CD4-positive, alpha-beta T cell (primary cell): ENCODE measurements around the gene MAN1C1. TPM values are rescaled to one million over a fixed set of nuclear protein-coding genes. Genes with fewer than 3 reads are reported as not detected.
A peak's percentile ranks its signal among the peaks of the same experiment; 100 is the strongest.

Source experiments
- ATAC-seq: fragments of 200-7000 bp; cut with Tn5 transposase; one replicate; pipeline ENCODE4 v1.10.0; 2022; ENCODE audit warnings: mild to moderate bottlenecking; ENCODE audit not compliant: poor library complexity
- CTCF ChIA-PET: fragments of 350-600 bp; sonication (Branson Sonifier 250); formaldehyde crosslinking; loops from one replicate; lab custom pipeline; 2021; ENCODE audit warnings: antibody characterized with exemption, inconsistent platforms; lab: Charles Lee
- POLR2A ChIA-PET: fragments of 350-600 bp; sonication (Branson Sonifier 250); formaldehyde crosslinking; loops from one replicate; lab custom pipeline; 2021; ENCODE audit warnings: antibody characterized with exemption, inconsistent platforms; lab: Charles Lee
- DNase-seq, 14 experiments: peaks; one replicate each; pipeline ENCODE4 v3.0.0-alpha.2; 2013 to 2020; ENCODE audit warnings: mixed read lengths in 2 of 14
- H3K27ac ChIP-seq, 2 donors: one replicate each; pipeline versions ENCODE4 v1.5.1 to v1.7.0; 2013; ENCODE audit warnings: low read length in 2 of 2, low read depth in 1 of 2, mild to moderate bottlenecking in 1 of 2
- H3K27me3 ChIP-seq, 2 experiments: 1 replicate in 1 of 2; 2 replicates in 1 of 2; pipeline versions ENCODE4 v1.6.1 to v1.7.0; 2013; ENCODE audit warnings: low read length in 2 of 2, control low read depth in 1 of 2, mild to moderate bottlenecking in 1 of 2, moderate library complexity in 1 of 2; ENCODE audit not compliant: insufficient read depth in 2 of 2, control insufficient read depth in 1 of 2
- H3K36me3 ChIP-seq: one replicate; pipeline ENCODE4 v1.6.1; 2013; ENCODE audit warnings: low read length, control low read depth; ENCODE audit not compliant: insufficient read depth
- H3K4me1 ChIP-seq: one replicate; pipeline ENCODE4 v1.6.1; 2013; ENCODE audit warnings: low read length, control low read depth; ENCODE audit not compliant: insufficient read depth
- H3K4me3 ChIP-seq: one replicate; pipeline ENCODE4 v1.5.1; 2013; ENCODE audit warnings: mild to moderate bottlenecking, low read length, moderate library complexity
- H3K9me3 ChIP-seq, 2 experiments: 1 replicate in 1 of 2; 2 replicates in 1 of 2; pipeline versions ENCODE4 v1.6.1 to v1.7.0; 2013; ENCODE audit warnings: low read length in 2 of 2, mild to moderate bottlenecking in 2 of 2, control low read depth in 1 of 2, moderate library complexity in 1 of 2; ENCODE audit not compliant: control insufficient read depth in 1 of 2, insufficient read depth in 1 of 2
- H3K27ac Mint-ChIP-seq: one replicate; pipeline ENCODE4 v1.8.0; 2020; ENCODE audit warnings: mixed read lengths
- H3K27me3 Mint-ChIP-seq: one replicate; pipeline ENCODE4 v1.8.0; 2021; ENCODE audit warnings: mixed read lengths
- H3K36me3 Mint-ChIP-seq: one replicate; pipeline ENCODE4 v1.8.0; 2021; ENCODE audit warnings: low read depth, mixed read lengths
- H3K4me1 Mint-ChIP-seq: one replicate; pipeline ENCODE4 v1.8.0; 2021; ENCODE audit warnings: low read depth, mixed read lengths
- H3K4me3 Mint-ChIP-seq: one replicate; pipeline ENCODE4 v1.8.0; 2020; ENCODE audit warnings: mild to moderate bottlenecking, mixed read lengths
- H3K9me3 Mint-ChIP-seq: one replicate; pipeline ENCODE4 v1.8.0; 2020; ENCODE audit warnings: mixed read lengths
- CTCF ChIP-seq: fragments of 200-600 bp; IDR thresholded peaks from one replicate; pipeline ENCODE4 v1.8.0; 2022; ENCODE audit warnings: antibody characterized with exemption, mild to moderate bottlenecking
- intact Hi-C, 2 experiments: fragments of 100-400 bp; cut with DNase I in 1 of 2; cut with micrococcal nuclease in 1 of 2; formaldehyde crosslinking; loops; one replicate each; pipeline versions ENCODE4 v1.15.1 to v1.9.0; 2023 to 2025; cut with DNase I, micrococcal nuclease
- total RNA-seq, 174 experiments: library from RNA in 2 of 174; stranded (reverse) in 2 of 174; gene quantifications; one replicate each; pipeline ENCODE4 v1.2.3 and lab custom pipeline; 2021 to 2026

MAN1C1 gene
- total RNA-seq, 2 experiments from 2014 or later = 44.4 to 46.9 TPM

- Mint-ChIP-seq H3K9me3 (no peaks in the 10 kb centered on the region), H3K27me3 (no peaks in the 10 kb centered on the region), H3K4me3 (peak overlapping the region; percentile 77), H3K27ac (peak overlapping the region; percentile 98), H3K36me3 (peaks cover 77% of the 10 kb centered on the region), H3K4me1 (peaks cover 85% of the 10 kb centered on the region)
- H3K27me3 ChIP-seq = no peaks in the 10 kb centered on the region
- DNase-seq = peak; percentile 15 to 78 (median 58)
- peaks cover 42% of the 10 kb centered on the region for H3K36me3 ChIP-seq
- ATAC-seq = peak; percentile 17
- no peaks in the 10 kb centered on the region for H3K9me3 ChIP-seq
- ChIA-PET CTCF (interaction anchor here (1.1 kb wide), 1 partner anchor 149 kb away, joined by 3 read pairs; no protein-coding TSS in a partner anchor), POLR2A (interaction anchor here (1.0 to 1.1 kb wide), 2 partner anchors 16 to 148 kb away, joined by 3 read pairs; no protein-coding TSS in a partner anchor)
- TF ChIP-seq CTCF = no peak
- peak overlapping the region; percentile 12 to 72 for H3K27ac ChIP-seq
- intact Hi-C loops = loop anchor here in 1 of 2 experiments (1.0 to 5.0 kb wide), 2 partner anchors 25 to 49 kb away; no protein-coding TSS in a partner anchor
- no peak overlapping the region for H3K4me3 ChIP-seq
- peaks cover 82% of the 10 kb centered on the region for H3K4me1 ChIP-seq
Observed at GRCh38 chr1:25771221-25772114, 154.9 kb downstream of the MAN1C1 start.

DNA sequence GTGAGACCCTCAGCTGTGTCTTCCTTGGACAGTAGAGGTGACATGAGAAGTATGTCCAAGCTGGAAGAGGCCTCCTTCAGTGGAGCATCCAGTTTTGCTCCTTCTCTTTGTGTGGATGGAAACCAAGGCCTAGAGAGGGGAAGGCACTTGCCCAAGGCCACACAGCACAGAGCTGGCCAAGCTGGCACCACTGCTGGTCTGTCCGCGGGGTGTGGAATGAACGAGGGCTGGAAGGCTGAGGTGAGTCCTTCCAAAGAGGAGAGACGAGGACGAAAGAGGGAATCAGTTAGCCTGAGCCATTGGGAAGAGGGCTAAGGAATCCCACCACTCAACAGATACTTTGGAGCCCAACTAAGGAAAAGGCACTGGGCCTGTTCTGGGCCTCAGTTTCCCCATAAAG is 155.6 kb downstream of the MAN1C1 start:
- H3K27me3 ChIP-seq = no peaks in the 10 kb centered on the region
- DNase-seq (no peak), ATAC-seq (no peak)
- H3K36me3 ChIP-seq = peaks cover 41% of the 10 kb centered on the region
- no peak overlapping the region for H3K4me3 Mint-ChIP-seq
- peaks cover 85% of the 10 kb centered on the region for H3K4me1 ChIP-seq
- H3K9me3 Mint-ChIP-seq = no peaks in the 10 kb centered on the region
- H3K27ac Mint-ChIP-seq = peak overlapping the region; percentile 98
- intact Hi-C loops = loop anchor here in 1 of 2 experiments (5.0 kb wide), 1 partner anchor 50 kb away; no protein-coding TSS in a partner anchor
- peak overlapping the region in 1 of 2 donors; percentile 72 for H3K27ac ChIP-seq
- no peaks in the 10 kb centered on the region for H3K9me3 ChIP-seq
- no peaks in the 10 kb centered on the region for H3K27me3 Mint-ChIP-seq
- no peak for TF ChIP-seq CTCF
- H3K4me3 ChIP-seq = no peak overlapping the region
- peaks cover 74% of the 10 kb centered on the region for H3K36me3 Mint-ChIP-seq
- ChIA-PET POLR2A (no interaction called here), CTCF (interaction anchor here (0.6 kb wide), 1 partner anchor 10 kb away, joined by 4 read pairs; no protein-coding TSS in a partner anchor)
- peaks cover 87% of the 10 kb centered on the region for H3K4me1 Mint-ChIP-seq

- Mint-ChIP-seq H3K4me1 (peaks cover 87% of the 10 kb centered on the region), H3K27ac (peak overlapping the region; percentile 98), H3K9me3 (no peaks in the 10 kb centered on the region), H3K36me3 (peaks cover 74% of the 10 kb centered on the region), H3K4me3 (peak overlapping the region; percentile 50), H3K27me3 (no peaks in the 10 kb centered on the region)
- Histone ChIP-seq H3K4me3 (no peak overlapping the region), H3K27me3 (no peaks in the 10 kb centered on the region), H3K4me1 (peaks cover 91% of the 10 kb centered on the region), H3K27ac (peak overlapping the region in 1 of 2 donors; percentile 72), H3K36me3 (peaks cover 42% of the 10 kb centered on the region), H3K9me3 (no peaks in the 10 kb centered on the region)
- ATAC-seq = no peak
- CTCF ChIA-PET = interaction anchor here (0.6 kb wide), 1 partner anchor 11 kb away, joined by 4 read pairs; no protein-coding TSS in a partner anchor
- intact Hi-C loops = loop anchor here in 1 of 2 experiments (5.0 kb wide), 1 partner anchor 50 kb away; no protein-coding TSS in a partner anchor
- DNase-seq = no peak
- TF ChIP-seq CTCF = no peak
- POLR2A ChIA-PET = interaction anchor here (1.3 to 3.6 kb wide), 4 partner anchors 21 to 74 kb away, joined by 4 to 26 read pairs (median 11); partner anchors contain the start of gene MTFR1L
Observed at GRCh38 chr1:25772692-25773245, 156.2 kb downstream of the MAN1C1 start.
